Prostate gland (tissue), 2 donors: ENCODE measurements around the gene HDDC3.

Experiments
- CTCF ChIP-seq, 4 experiments: fragments of 200-600 bp in 2 of 4; fragments of 450-650 bp in 2 of 4; sonication (generic) in 2 of 4; IDR thresholded peaks; 1 replicate in 3 of 4; 2 replicates in 1 of 4; pipeline ENCODE4 v1.5.1; 2016 to 2019; ENCODE audit warnings: antibody characterized with exemption in 4 of 4, mild to moderate bottlenecking in 2 of 4, moderate library complexity in 2 of 4
- POLR2AphosphoS5 ChIP-seq: sonication (generic); formaldehyde crosslinking; IDR thresholded peaks from one replicate; pipeline ENCODE4 v1.6.1; 2017; ENCODE audit warnings: antibody characterized with exemption

GRCh38 chr15:90956274-90957030 is 24.1 kb upstream of the HDDC3 start:
- peak; percentile 88 to 97 (median 94) for TF ChIP-seq CTCF (IDR thresholded peaks at IDR 0.05)
- TF ChIP-seq POLR2AphosphoS5, result no peak
